Activated CD8-positive, alpha-beta memory T cell treated with anti-CD3 and anti-CD28 coated beads for 48 hours (primary cell): ENCODE data around the gene PIK3R5.

Source experiments
- DNase-seq, 3 experiments: peaks; one replicate each; pipeline ENCODE4 v3.0.0-alpha.2; 2020; ENCODE audit warnings: low read depth in 2 of 3, low spot score in 2 of 3

Gene PIK3R5

GRCh38 chr17:8900626-8901585 lies 64.6 kb downstream of the PIK3R5 start:
- DNase-seq, result no peak

GRCh38 chr17:8900207-8900606 lies 65.3 kb downstream of the PIK3R5 start:
- no peak for DNase-seq

- DNase-seq, result no peak
Observed at GRCh38 chr17:8898636-8899035, 66.9 kb downstream of the PIK3R5 start.

DNA sequence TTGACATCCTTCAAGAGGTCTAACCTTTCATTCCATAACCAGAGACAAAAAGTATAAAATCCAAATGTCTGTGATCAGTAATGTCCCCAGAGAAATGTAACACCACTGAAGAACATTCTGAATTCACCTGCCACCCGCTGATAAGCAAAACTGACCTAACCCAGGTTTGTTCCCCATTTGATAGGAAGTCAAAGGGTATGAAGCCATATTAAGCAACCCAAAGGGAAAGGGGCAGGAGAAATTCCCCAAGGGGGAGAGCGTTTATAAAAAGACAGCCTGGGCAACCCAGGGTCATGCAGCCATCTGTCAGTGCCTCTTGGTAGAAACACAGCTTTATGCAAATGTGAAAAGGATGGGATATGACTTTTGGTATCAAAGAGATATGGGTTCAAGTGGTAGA lies 67.4 kb downstream of the PIK3R5 start:
- DNase-seq, result no peak

DNA sequence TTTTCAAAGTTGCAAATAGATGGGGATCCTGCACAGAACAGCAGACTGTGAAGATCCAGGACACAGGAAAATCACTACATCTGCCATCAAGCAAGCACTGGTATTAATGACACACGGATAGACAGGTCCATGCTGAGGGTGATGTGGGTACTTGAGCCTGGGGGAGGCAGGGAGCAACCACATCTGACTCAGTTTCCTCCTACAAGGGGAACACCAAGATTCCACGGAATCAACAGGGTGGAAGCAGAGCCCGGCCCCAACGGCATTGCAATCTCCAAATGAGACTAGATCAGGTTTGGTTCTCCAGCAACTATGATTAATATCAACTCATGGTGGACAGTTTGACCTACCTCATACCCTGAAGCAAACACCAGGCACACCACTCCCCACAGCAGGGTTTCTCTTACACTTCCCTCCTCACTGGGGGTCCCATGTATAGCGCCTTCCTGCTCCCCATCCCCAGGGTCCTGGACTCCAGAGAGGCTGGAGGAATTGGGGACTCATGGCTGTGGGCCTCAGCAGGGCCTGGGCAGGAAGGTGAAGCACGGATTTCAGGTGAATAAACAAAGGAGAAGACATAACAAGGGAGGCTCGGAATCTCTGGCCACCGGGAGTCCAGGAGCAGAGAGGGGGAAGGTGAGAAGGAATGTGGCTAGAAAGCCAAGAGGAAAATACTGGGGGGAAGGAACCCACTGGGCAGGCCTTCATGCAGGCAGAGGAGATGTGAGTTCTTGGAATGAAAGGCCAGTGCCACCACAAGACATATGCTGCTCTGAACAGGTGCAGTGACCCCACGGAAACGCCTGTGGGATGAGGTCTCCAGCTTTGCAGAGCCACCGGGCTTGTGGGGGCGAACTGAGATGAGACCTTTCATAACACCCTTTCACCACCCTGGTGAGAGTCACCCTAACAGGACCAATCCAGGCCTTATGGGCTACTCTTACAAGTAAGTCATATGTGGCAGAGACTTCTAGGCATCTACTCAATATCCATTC lies 68.6 kb downstream of the PIK3R5 start:
- DNase-seq, result no peak

DNA sequence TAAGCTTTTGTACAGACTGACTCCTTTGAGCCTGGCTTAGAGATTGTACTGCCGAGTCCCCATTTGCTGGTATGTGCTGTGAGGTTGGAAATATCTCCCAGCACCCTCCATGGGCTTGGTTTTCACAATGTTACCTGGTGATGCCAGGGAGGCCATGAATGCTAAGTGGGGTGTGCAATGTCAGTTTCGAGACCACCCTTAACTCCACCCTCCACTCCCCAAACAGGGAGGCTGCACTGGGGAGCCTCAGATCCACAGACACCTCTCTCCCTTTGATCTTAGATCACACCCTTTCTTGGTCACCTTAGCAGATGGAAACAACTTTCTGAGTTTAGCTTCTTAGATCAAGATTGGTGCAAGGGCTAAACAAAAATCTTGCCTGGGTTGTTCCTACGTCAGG lies 69.4 kb downstream of the PIK3R5 start:
- no peak for DNase-seq

GRCh38 chr17:8894673-8895578 lies 70.6 kb downstream of the PIK3R5 start:
- DNase-seq, result no peak

DNA sequence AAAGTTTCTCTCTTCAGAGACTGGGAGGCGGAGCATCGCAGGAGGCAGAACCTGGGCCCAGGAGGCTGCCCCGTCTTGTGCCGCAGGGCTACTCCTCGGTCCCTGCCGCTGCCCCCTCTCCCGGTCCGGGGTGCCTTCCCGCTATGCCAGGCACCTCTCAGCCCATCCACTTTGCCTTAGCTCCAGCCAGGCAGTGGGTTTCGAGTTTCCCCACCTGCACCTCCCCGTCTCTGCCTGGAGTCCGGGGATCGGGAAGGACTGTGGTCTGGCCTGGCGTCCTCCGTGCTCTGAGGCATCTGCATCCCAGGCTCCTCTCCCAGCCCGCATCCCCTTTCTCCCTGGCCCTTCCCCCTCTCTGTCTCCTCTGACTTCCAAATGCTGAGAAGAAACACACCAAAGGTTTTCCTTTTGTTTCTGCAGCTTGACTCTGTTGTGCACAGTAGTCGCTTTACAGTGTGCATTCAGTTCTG lies 71.3 kb downstream of the PIK3R5 start:
- no peak for DNase-seq

DNA sequence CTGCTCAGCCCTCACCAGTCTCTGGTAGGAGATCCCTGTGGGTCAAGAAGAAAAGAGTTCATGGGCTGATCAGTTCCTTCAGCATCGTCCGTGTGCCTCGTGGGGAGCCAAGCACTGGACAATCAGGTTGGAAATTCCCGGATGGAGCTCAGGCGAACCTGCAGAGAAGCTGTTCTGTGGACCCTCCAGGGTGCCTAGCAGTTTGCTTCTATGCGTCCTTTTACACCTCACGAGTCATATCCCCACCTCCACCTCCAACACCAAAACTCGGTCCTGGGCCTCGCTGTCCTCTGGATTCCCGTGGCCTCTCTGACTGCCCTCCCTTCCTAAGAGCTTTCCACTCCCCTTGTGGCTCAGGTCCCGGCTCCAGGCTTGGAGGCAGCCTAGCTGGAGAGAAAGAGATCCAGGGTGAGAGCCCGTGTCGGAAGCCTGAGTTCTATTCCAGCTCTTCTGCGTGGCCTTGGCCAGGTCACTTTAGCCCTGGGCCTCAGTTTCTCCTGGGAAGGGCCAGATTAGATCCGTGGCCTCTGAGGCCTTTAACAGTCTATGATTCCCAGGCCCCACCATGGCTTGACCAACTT lies 71.8 kb downstream of the PIK3R5 start:
- DNase-seq, result no peak

DNA sequence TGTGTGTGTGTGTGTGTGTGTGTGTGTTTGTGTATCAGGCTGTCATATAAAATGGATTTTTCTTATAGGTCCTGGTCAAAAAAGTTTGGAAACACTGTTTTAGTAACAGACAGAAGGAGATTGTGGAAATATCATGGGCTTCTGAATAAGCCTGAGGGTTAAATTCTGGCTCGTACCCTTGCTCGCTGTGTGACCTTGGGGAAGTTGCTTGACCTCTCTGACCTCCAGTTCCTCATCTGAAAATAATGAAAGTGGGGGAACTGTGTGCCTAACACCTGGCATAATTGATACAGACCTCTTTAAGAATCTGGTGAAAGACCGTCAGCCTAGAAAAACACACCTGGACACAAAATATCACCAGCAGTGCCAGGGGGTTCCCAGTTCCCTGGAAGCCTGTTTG lies 72.4 kb downstream of the PIK3R5 start:
- DNase-seq, result no peak

- no peak for DNase-seq
Observed at GRCh38 chr17:8892338-8892690, 73.2 kb downstream of the PIK3R5 start.

DNA sequence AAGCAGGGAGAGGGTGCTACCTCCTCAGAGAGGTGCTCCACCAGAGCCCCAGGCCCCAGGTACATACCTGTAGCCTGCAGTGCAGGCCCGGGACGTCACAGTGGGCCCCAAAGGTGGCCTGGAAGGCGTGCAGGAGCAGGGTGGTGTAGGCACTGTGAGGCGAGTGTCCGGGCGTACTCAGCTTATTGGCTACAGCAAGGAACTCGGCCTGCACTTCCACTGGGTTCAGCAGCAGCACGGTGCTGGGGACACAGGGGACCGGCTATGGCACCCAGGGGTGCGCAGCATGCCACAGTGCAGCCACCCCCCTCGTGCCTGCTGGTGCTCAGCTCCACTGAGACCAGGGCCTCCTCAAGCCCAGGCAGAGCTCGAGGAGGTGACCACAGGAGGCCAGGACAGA lies 74.8 kb downstream of the PIK3R5 start:
- DNase-seq, result no peak

DNA sequence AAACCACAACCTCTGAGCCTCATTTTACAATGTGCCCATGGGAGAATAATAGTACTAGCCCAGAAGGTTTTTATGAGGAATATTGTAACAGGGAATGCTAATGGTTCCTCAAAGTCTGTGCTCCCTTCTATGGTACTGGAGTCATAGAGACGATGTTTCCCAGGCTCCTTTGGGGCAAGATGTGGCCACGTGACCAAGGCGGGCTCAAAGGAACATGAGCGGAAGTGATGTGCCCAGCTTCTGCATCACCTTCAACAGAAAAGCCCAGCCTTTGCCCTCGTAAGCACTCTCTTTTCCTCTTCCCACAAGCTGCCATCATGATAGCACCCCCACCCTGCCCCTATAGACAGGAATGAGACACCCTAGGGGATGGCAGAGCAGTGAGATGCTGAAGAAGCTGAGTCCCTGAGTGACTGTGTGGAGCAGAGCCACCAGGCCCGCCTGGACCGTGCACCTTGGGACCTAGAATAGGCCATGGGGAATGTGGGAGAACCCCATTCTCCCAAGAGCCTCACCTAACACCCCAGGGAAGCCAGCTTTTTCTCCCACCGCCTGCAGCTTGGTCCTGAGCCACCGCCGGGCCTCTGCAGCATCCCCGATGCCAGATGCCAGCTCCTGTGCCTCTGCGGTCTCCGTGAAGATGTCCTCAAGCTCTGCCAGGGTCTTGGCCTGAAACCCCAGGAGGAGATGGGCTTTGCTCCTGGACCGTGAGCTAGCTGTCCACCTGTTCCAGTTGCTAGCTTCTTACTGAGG lies 75.9 kb downstream of the PIK3R5 start:
- DNase-seq, result no peak

- DNase-seq, result no peak
Observed at GRCh38 chr17:8888704-8889302, 76.7 kb downstream of the PIK3R5 start.

- no peak for DNase-seq
Observed at GRCh38 chr17:8887834-8888703, 77.4 kb downstream of the PIK3R5 start.

GRCh38 chr17:8887301-8887700 lies 78.2 kb downstream of the PIK3R5 start:
- no peak for DNase-seq

GRCh38 chr17:8885967-8886684 lies 79.4 kb downstream of the PIK3R5 start:
- no peak for DNase-seq
